ENCODE data around the gene PTPN2.

- TF ChIP-seq, protein P1, sequence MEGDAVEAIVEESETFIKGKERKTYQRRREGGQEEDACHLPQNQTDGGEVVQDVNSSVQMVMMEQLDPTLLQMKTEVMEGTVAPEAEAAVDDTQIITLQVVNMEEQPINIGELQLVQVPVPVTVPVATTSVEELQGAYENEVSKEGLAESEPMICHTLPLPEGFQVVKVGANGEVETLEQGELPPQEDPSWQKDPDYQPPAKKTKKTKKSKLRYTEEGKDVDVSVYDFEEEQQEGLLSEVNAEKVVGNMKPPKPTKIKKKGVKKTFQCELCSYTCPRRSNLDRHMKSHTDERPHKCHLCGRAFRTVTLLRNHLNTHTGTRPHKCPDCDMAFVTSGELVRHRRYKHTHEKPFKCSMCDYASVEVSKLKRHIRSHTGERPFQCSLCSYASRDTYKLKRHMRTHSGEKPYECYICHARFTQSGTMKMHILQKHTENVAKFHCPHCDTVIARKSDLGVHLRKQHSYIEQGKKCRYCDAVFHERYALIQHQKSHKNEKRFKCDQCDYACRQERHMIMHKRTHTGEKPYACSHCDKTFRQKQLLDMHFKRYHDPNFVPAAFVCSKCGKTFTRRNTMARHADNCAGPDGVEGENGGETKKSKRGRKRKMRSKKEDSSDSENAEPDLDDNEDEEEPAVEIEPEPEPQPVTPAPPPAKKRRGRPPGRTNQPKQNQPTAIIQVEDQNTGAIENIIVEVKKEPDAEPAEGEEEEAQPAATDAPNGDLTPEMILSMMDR (IDR thresholded peaks at IDR 0.05 in 4 of 5, conservative IDR thresholded peaks at IDR 0.05 in 1 of 5): no peak
- TF ChIP-seq POLR2A (IDR thresholded peaks at IDR 0.05): no peak
These were observed 80.7 kb downstream of the PTPN2 start for GRCh38 chr18:12803069-12803936.
